H9 (cell line): ENCODE measurements around the gene CLCN2. TPM values are rescaled to one million over a fixed set of nuclear protein-coding genes. Genes with fewer than 3 reads are reported as not detected.

Source experiments
- DNase-seq: peaks from one replicate; pipeline ENCODE4 v3.0.0-alpha.2; 2017
- H2AFZ ChIP-seq: one replicate; pipeline ENCODE4 v1.6.1; 2013; ENCODE audit warnings: mild to moderate bottlenecking, low read length, control low read depth, moderate library complexity
- H2AK5ac ChIP-seq: 2 replicates; pipeline ENCODE4 v1.6.1; 2013; ENCODE audit warnings: low read length, control low read depth, mixed read lengths; ENCODE audit not compliant: insufficient read length
- H2BK120ac ChIP-seq: one replicate; pipeline ENCODE4 v1.6.1; 2013; ENCODE audit warnings: low read depth, mild to moderate bottlenecking, low read length, control low read depth, inconsistent platforms; ENCODE audit not compliant: poor library complexity, severe bottlenecking
- H2BK12ac ChIP-seq: 2 replicates; pipeline ENCODE4 v1.6.1; 2013; ENCODE audit warnings: low read length, control low read depth, mixed read lengths, low read depth; ENCODE audit not compliant: insufficient read length
- H2BK15ac ChIP-seq: 2 replicates; pipeline ENCODE4 v1.6.1; 2013; ENCODE audit warnings: low read depth, low read length, control low read depth
- H2BK20ac ChIP-seq: one replicate; pipeline ENCODE4 v1.6.1; 2013; ENCODE audit warnings: low read depth, mild to moderate bottlenecking, low read length, control low read depth, inconsistent platforms; ENCODE audit not compliant: poor library complexity, severe bottlenecking
- H2BK5ac ChIP-seq: 2 replicates; pipeline ENCODE4 v1.6.1; 2013; ENCODE audit warnings: low read length, control low read depth, mixed read lengths; ENCODE audit not compliant: insufficient read length
- H3K14ac ChIP-seq: 2 replicates; pipeline ENCODE4 v1.6.1; 2013; ENCODE audit warnings: low read length, control low read depth; ENCODE audit not compliant: insufficient read depth
- H3K18ac ChIP-seq: 2 replicates; pipeline ENCODE4 v1.6.1; 2013; ENCODE audit warnings: low read depth, mild to moderate bottlenecking, mixed read lengths, low read length, control low read depth; ENCODE audit not compliant: insufficient read length
- H3K23ac ChIP-seq: 2 replicates; pipeline ENCODE4 v1.6.1; 2013; ENCODE audit warnings: low read length, control low read depth, mixed read lengths, low read depth; ENCODE audit not compliant: insufficient read length
- H3K23me2 ChIP-seq: 2 replicates; pipeline ENCODE4 v1.6.1; 2013; ENCODE audit warnings: low read depth, mild to moderate bottlenecking, mixed read lengths, low read length, control low read depth; ENCODE audit not compliant: insufficient read length, poor library complexity, severe bottlenecking
- H3K27ac ChIP-seq: 2 replicates; pipeline ENCODE4 v1.5.1; 2013; ENCODE audit warnings: low read length, control low read depth, mixed read lengths, low read depth; ENCODE audit not compliant: insufficient read length
- H3K27me3 ChIP-seq: 2 replicates; pipeline ENCODE4 v1.6.1; 2013; ENCODE audit warnings: low read length, control low read depth, inconsistent platforms; ENCODE audit not compliant: insufficient read depth
- H3K4ac ChIP-seq: 2 replicates; pipeline ENCODE4 v1.6.1; 2013; ENCODE audit warnings: low read depth, mild to moderate bottlenecking, control low read depth, inconsistent platforms, low read length, moderate library complexity
- H3K4me1 ChIP-seq: 2 replicates; pipeline ENCODE4 v1.6.1; 2013; ENCODE audit warnings: low read length, control low read depth, inconsistent platforms; ENCODE audit not compliant: insufficient read depth
- H3K4me2 ChIP-seq: 2 replicates; pipeline ENCODE4 v1.6.1; 2013; ENCODE audit warnings: low read length, control low read depth, mixed read lengths; ENCODE audit not compliant: insufficient read length, insufficient read depth
- H3K56ac ChIP-seq: 2 replicates; pipeline ENCODE4 v1.6.1; 2013; ENCODE audit warnings: low read depth, mild to moderate bottlenecking, mixed read lengths, low read length, control low read depth; ENCODE audit not compliant: insufficient read length
- H3K79me1 ChIP-seq: 2 replicates; pipeline ENCODE4 v1.6.1; 2013; ENCODE audit warnings: low read depth, mild to moderate bottlenecking, moderate library complexity, low read length, control low read depth, inconsistent platforms; ENCODE audit not compliant: insufficient read depth, poor library complexity, severe bottlenecking
- H3K79me2 ChIP-seq: 2 replicates; pipeline ENCODE4 v1.6.1; 2013; ENCODE audit warnings: low read length, control low read depth, inconsistent platforms; ENCODE audit not compliant: insufficient read depth
- H3K9ac ChIP-seq: 2 replicates; pipeline ENCODE4 v1.6.1; 2013; ENCODE audit warnings: low read length, control low read depth, mixed read lengths; ENCODE audit not compliant: insufficient read length; ENCODE audit errors: extremely low read depth
- H3K9me3 ChIP-seq: one replicate; pipeline ENCODE4 v1.6.1; 2013; ENCODE audit warnings: low read depth, low read length, inconsistent platforms; ENCODE audit not compliant: control insufficient read depth
- H3T11ph ChIP-seq: one replicate; pipeline ENCODE4 v1.6.1; 2013; ENCODE audit warnings: mild to moderate bottlenecking, low read length, control low read depth, inconsistent platforms
- H4K20me1 ChIP-seq: one replicate; pipeline ENCODE4 v1.6.1; 2013; ENCODE audit not compliant: control insufficient read depth, insufficient read length, insufficient read depth
- H4K5ac ChIP-seq: 2 replicates; pipeline ENCODE4 v1.6.1; 2013; ENCODE audit warnings: low read depth, mild to moderate bottlenecking, mixed read lengths, low read length, control low read depth; ENCODE audit not compliant: insufficient read length
- H4K8ac ChIP-seq: replicated peaks from 2 replicates; pipeline ENCODE4 v1.6.1; 2013; ENCODE audit warnings: low read length, control low read depth, mixed read lengths, low read depth; ENCODE audit not compliant: insufficient read length
- H4K91ac ChIP-seq: 2 replicates; pipeline ENCODE4 v1.6.1; 2013; ENCODE audit warnings: low read depth, mild to moderate bottlenecking, moderate library complexity, mixed read lengths, low read length, control low read depth; ENCODE audit not compliant: insufficient read length
- H3K27ac Mint-ChIP-seq, 3 experiments: 2 replicates in 2 of 3; 3 replicates in 1 of 3; pipeline ENCODE4 v1.8.0; 2020 to 2021; ENCODE audit warnings: mixed read lengths in 3 of 3, mild to moderate bottlenecking in 1 of 3, moderate library complexity in 1 of 3
- H3K27me3 Mint-ChIP-seq: 2 replicates; pipeline ENCODE4 v1.8.0; 2021; ENCODE audit warnings: low read depth, mild to moderate bottlenecking, moderate library complexity, mixed read lengths
- H3K36me3 Mint-ChIP-seq, 3 experiments: 2 replicates in 2 of 3; 3 replicates in 1 of 3; pipeline ENCODE4 v1.8.0; 2020 to 2021; ENCODE audit warnings: low read depth in 3 of 3, mixed read lengths in 3 of 3; ENCODE audit not compliant: insufficient read depth in 1 of 3
- H3K4me1 Mint-ChIP-seq, 2 experiments: 2 replicates each; pipeline ENCODE4 v1.8.0; 2020; ENCODE audit warnings: mixed read lengths in 2 of 2
- H3K4me3 Mint-ChIP-seq, 2 experiments: 2 replicates in 1 of 2; 3 replicates in 1 of 2; pipeline ENCODE4 v1.8.0; 2020 to 2021; ENCODE audit warnings: mild to moderate bottlenecking in 2 of 2, mixed read lengths in 2 of 2, moderate library complexity in 1 of 2
- H3K9me3 Mint-ChIP-seq, 2 experiments: 2 replicates in 1 of 2; 3 replicates in 1 of 2; pipeline ENCODE4 v1.8.0; 2020; ENCODE audit warnings: mild to moderate bottlenecking in 2 of 2, mixed read lengths in 2 of 2, moderate library complexity in 1 of 2
- whole genome bisulfite sequencing: extraction: QIAGEN DNeasy Blood & Tissue Kit; methylation state at CpG from one replicate; pipeline ENCODE4 v1.1.7; 2013; ENCODE audit warnings: missing lambda C conversion rate, low lambda C conversion rate, mixed read lengths; ENCODE audit not compliant: insufficient read length; ENCODE audit errors: extremely low coverage; 5-methylcytosine and 5-hydroxymethylcytosine counted together
- total RNA-seq: library from RNA; stranded (reverse); gene quantifications from 2 replicates; pipeline ENCODE4 v1.2.1, GENCODE V29; 2021
- TF ChIP-seq, protein P1 (sequence below): fragments of 200-600 bp; sonication (generic); conservative IDR thresholded peaks from 3 replicates; pipeline ENCODE4 v1.8.0; 2021; ENCODE audit warnings: antibody characterized with exemption, mild to moderate bottlenecking

Gene CLCN2
- total RNA-seq, 1 experiment from 2014 or later, result 17.2 TPM

DNA sequence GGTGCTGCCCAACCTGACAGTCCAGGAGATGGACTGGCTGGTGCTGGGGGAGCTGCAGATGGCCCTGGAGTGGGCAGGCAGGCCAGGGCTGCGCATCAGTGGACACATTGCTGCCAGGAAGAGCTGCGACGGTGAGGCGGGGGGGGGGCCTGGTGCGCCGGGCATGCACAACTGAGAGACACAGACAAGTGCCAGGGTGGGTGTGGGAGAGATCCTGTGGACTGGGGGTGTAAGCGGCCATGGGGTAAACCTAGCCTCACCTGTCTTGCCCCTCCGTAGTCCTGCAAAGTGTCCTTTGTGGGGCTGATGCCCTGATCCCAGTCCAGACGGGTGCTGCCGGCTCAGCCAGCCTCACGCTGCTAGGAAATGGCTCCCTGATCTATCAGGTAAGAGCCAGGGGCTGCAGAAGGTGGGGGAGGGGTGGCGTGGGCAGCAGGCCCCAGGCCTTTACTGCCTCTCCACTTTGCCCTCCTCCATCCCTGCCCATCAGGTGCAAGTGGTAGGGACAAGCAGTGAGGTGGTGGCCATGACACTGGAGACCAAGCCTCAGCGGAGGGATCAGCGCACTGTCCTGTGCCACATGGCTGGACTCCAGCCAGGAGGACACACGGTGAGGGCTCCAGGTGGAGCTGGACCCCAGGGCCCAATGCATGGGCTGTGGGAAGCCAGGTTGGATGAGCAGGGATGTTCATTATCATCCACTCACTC, 21.8 kb upstream of the CLCN2 start:
- H3K4me3 Mint-ChIP-seq, result no peak overlapping the region
- H3K27me3 ChIP-seq, result peaks cover 33% of the 10 kb centered on the region
- peaks cover 14 to 16% of the 10 kb centered on the region in 2 experiments for H3K4me1 Mint-ChIP-seq
- no peak overlapping the region for H2BK15ac ChIP-seq
- H2BK5ac ChIP-seq, result no peak overlapping the region
- H3K9ac ChIP-seq, result no peak overlapping the region
- H4K5ac ChIP-seq, result no peak overlapping the region
- no peaks in the 10 kb centered on the region for H3K4me1 ChIP-seq
- no peaks in the 10 kb centered on the region for H3K36me3 Mint-ChIP-seq
- H4K91ac ChIP-seq, result no peak overlapping the region
- H3K27ac ChIP-seq, result no peak overlapping the region
- H3T11ph ChIP-seq, result no peak overlapping the region
- H4K20me1 ChIP-seq, result peaks cover 2% of the 10 kb centered on the region
- no peak overlapping the region for H2BK120ac ChIP-seq
- DNase-seq, result no peak
- H3K23me2 ChIP-seq, result peaks cover 9% of the 10 kb centered on the region
- TF ChIP-seq, protein P1, sequence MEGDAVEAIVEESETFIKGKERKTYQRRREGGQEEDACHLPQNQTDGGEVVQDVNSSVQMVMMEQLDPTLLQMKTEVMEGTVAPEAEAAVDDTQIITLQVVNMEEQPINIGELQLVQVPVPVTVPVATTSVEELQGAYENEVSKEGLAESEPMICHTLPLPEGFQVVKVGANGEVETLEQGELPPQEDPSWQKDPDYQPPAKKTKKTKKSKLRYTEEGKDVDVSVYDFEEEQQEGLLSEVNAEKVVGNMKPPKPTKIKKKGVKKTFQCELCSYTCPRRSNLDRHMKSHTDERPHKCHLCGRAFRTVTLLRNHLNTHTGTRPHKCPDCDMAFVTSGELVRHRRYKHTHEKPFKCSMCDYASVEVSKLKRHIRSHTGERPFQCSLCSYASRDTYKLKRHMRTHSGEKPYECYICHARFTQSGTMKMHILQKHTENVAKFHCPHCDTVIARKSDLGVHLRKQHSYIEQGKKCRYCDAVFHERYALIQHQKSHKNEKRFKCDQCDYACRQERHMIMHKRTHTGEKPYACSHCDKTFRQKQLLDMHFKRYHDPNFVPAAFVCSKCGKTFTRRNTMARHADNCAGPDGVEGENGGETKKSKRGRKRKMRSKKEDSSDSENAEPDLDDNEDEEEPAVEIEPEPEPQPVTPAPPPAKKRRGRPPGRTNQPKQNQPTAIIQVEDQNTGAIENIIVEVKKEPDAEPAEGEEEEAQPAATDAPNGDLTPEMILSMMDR, result no peak
- H2AK5ac ChIP-seq, result no peak overlapping the region
- H3K9me3 ChIP-seq, result no peaks in the 10 kb centered on the region
- no peak overlapping the region for H2BK20ac ChIP-seq
- no peak overlapping the region for H3K56ac ChIP-seq
- H3K27me3 Mint-ChIP-seq, result peaks cover 66% of the 10 kb centered on the region
- H3K27ac Mint-ChIP-seq, result no peak overlapping the region
- WGBS, result no CpG with 5 or more reads among the region's 15 CpGs
- no peaks in the 10 kb centered on the region for H3K79me2 ChIP-seq
- H2BK12ac ChIP-seq, result no peak overlapping the region
- no peak overlapping the region for H3K23ac ChIP-seq
- no peak overlapping the region for H3K4me2 ChIP-seq
- H2AFZ ChIP-seq, result no peak overlapping the region
- peaks cover 0 to 3% of the 10 kb centered on the region in 2 experiments; a peak in 3 of 5 replicates for H3K9me3 Mint-ChIP-seq
- no peaks in the 10 kb centered on the region for H3K79me1 ChIP-seq
- no peak overlapping the region for H3K4ac ChIP-seq
- H3K18ac ChIP-seq, result no peak overlapping the region
- no peak overlapping the region for H4K8ac ChIP-seq
- H3K14ac ChIP-seq, result no peak overlapping the region
